B cell (primary cell): ENCODE data around the gene RICTOR. TPM values are rescaled to one million over a fixed set of nuclear protein-coding genes. Genes with fewer than 3 reads are reported as not detected.

Experiments
- ATAC-seq: fragments of 200-7000 bp; cut with Tn5 transposase; one replicate; pipeline ENCODE4 v1.10.0; 2021; ENCODE audit warnings: low read depth, mild to moderate bottlenecking, moderate number of reproducible peaks, moderate library complexity
- CTCF ChIA-PET: fragments of 350-600 bp; sonication (Branson Sonifier 250); formaldehyde crosslinking; loops from one replicate; lab custom pipeline; 2021; ENCODE audit warnings: antibody characterized with exemption, inconsistent platforms; lab: Charles Lee
- POLR2A ChIA-PET: fragments of 350-600 bp; sonication (Branson Sonifier 250); formaldehyde crosslinking; loops from one replicate; lab custom pipeline; 2021; ENCODE audit warnings: antibody characterized with exemption; lab: Charles Lee
- DNase-seq: peaks from one replicate; pipeline ENCODE4 v3.0.0; 2013
- H2AFZ ChIP-seq: 2 replicates; pipeline ENCODE4 v1.6.1; 2012; ENCODE audit warnings: mild to moderate bottlenecking, low read depth, low read length; ENCODE audit not compliant: insufficient read depth, poor library complexity, severe bottlenecking
- H3K27ac ChIP-seq, 2 donors: 1 replicate in 1 of 2; 2 replicates in 1 of 2; pipeline ENCODE4 v1.5.1; 2012 to 2013; ENCODE audit warnings: low read length in 2 of 2, mild to moderate bottlenecking in 2 of 2, moderate library complexity in 1 of 2
- H3K27me3 ChIP-seq, 4 experiments: fragments of 200-600 bp in 1 of 4; sonication (generic) in 1 of 4; replicated peaks in 1 of 4; 1 replicate in 2 of 4; 2 replicates in 2 of 4; pipeline versions ENCODE4 v1.6.1 to v1.7.0; 2013 to 2016; ENCODE audit warnings: low read length in 3 of 4, mild to moderate bottlenecking in 2 of 4, mixed read lengths in 1 of 4, moderate library complexity in 1 of 4; ENCODE audit not compliant: insufficient read depth in 4 of 4, control insufficient read depth in 3 of 4; ENCODE audit errors: control extremely low read depth in 1 of 4
- H3K36me3 ChIP-seq, 2 experiments: replicated peaks in 1 of 2; 1 replicate in 1 of 2; 2 replicates in 1 of 2; pipeline versions ENCODE4 v1.6.1 to v1.7.1; 2013; ENCODE audit warnings: low read length in 1 of 2; ENCODE audit not compliant: insufficient read depth in 2 of 2, control insufficient read depth in 1 of 2; ENCODE audit errors: control extremely low read depth in 1 of 2, extremely low read depth in 1 of 2
- H3K4me1 ChIP-seq, 2 donors: fragments of 200-600 bp in 1 of 2; sonication (generic) in 1 of 2; 1 replicate in 1 of 2; 2 replicates in 1 of 2; pipeline versions ENCODE4 v1.5.1 to v1.6.1; 2013 to 2017; ENCODE audit warnings: low read length in 2 of 2; ENCODE audit not compliant: control insufficient read depth in 2 of 2, insufficient read depth in 2 of 2
- H3K4me2 ChIP-seq: replicated peaks from 2 replicates; pipeline ENCODE3; 2012; ENCODE audit warnings: mild to moderate bottlenecking, low read depth, low read length; ENCODE audit not compliant: poor library complexity, severe bottlenecking
- H3K4me3 ChIP-seq, 5 experiments: fragments of 200-600 bp in 1 of 5; sonication (generic) in 1 of 5; 1 replicate in 3 of 5; 2 replicates in 2 of 5; pipeline versions ENCODE4 v1.5.1 to v1.7.0; 2011 to 2016; ENCODE audit warnings: low read length in 4 of 5, mild to moderate bottlenecking in 4 of 5, low read depth in 2 of 5, control low read depth in 1 of 5, moderate library complexity in 1 of 5; ENCODE audit not compliant: insufficient read depth in 1 of 5; ENCODE audit errors: control extremely low read depth in 1 of 5, extremely low read depth in 1 of 5
- H3K79me2 ChIP-seq: fragments of 200-600 bp; sonication (generic); one replicate; pipeline ENCODE4 v1.6.0; 2016; ENCODE audit warnings: low read length; ENCODE audit not compliant: control insufficient read depth, insufficient read depth
- H3K9ac ChIP-seq: fragments of 200-600 bp; sonication (generic); 2 replicates; pipeline ENCODE4 v1.6.1; 2017; ENCODE audit warnings: mild to moderate bottlenecking, low read length, moderate library complexity
- H3K9me3 ChIP-seq, 3 donors: one replicate each; pipeline versions ENCODE4 v1.6.1 to v1.7.1; 2013; ENCODE audit warnings: low read length in 2 of 3; ENCODE audit not compliant: control insufficient read depth in 2 of 3, insufficient read depth in 1 of 3; ENCODE audit errors: control extremely low read depth in 1 of 3
- H4K20me1 ChIP-seq: 2 replicates; pipeline ENCODE4 v1.6.0; 2012; ENCODE audit warnings: mild to moderate bottlenecking, low read length; ENCODE audit not compliant: insufficient read depth, control insufficient read depth, poor library complexity, severe bottlenecking
- H3K27ac Mint-ChIP-seq: one replicate; pipeline ENCODE4 v1.8.0; 2021; ENCODE audit warnings: mixed read lengths
- H3K27me3 Mint-ChIP-seq: one replicate; pipeline ENCODE4 v1.8.0; 2021; ENCODE audit warnings: mixed read lengths
- H3K4me1 Mint-ChIP-seq: one replicate; pipeline ENCODE4 v1.8.0; 2021; ENCODE audit warnings: mixed read lengths
- H3K4me3 Mint-ChIP-seq: one replicate; pipeline ENCODE4 v1.8.0; 2021; ENCODE audit warnings: mixed read lengths
- H3K9me3 Mint-ChIP-seq: one replicate; pipeline ENCODE4 v1.8.0; 2022; ENCODE audit warnings: mixed read lengths; ENCODE audit not compliant: insufficient read depth
- CTCF ChIP-seq: fragments of 200-600 bp; IDR thresholded peaks from one replicate; pipeline ENCODE4 v1.8.0; 2022; ENCODE audit warnings: antibody characterized with exemption, mild to moderate bottlenecking
- EZH2 ChIP-seq: IDR thresholded peaks from 2 replicates; pipeline ENCODE4 v1.6.1; 2012; ENCODE audit warnings: borderline replicate concordance, low read depth, mild to moderate bottlenecking, moderate library complexity, low read length; ENCODE audit not compliant: insufficient read depth, poor library complexity, severe bottlenecking
- WGBS: methylation state at CpG from one replicate; pipeline ENCODE4 v1.1.5; 2013; ENCODE audit warnings: missing lambda C conversion rate; ENCODE audit not compliant: insufficient coverage; 5-methylcytosine and 5-hydroxymethylcytosine counted together
- intact Hi-C: fragments of 100-400 bp; cut with micrococcal nuclease; formaldehyde crosslinking; loops from one replicate; pipeline ENCODE4 v1.10.0; 2022
- polyA plus RNA-seq: library from polyadenylated mRNA; depleted of rRNA; stranded (reverse); fragments of >200 nt; gene quantifications from 2 replicates; pipeline ENCODE4 v1.2.3, GENCODE V29; 2012
- total RNA-seq, 2 donors: library from RNA; stranded (reverse); fragments of 120-200 nt in 1 of 2; gene quantifications; 1 replicate in 1 of 2; 2 replicates in 1 of 2; pipeline versions ENCODE4 v1.2.3 to v1.2.4, GENCODE V29; 2013 to 2022

RICTOR gene
- total and polyA plus RNA-seq, 2 donors (not counting 1 experiment from before 2014, with no cell fraction given) = 15.4 to 84.3 TPM

DNA sequence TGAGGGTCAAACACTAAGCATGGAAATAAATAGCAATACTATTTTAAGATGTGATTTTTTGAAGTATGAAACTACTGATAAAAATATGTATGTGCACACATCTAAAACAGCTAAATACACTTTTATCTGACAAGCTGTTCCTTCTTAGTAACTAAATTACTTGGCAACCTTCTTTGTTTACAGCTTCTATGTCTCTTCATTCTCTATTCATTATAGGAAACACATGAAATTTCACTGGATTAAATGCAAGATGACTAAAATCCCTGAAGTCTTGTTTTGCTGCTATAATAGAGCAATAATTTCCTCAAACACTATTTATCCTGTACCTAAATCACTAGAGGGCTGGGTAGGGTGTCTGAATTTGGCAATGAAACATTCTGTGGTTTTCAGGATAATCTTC is 11.7 kb downstream of the RICTOR start:
- H3K4me1 ChIP-seq = peaks cover 0 to 18% of the 10 kb centered on the region in 2 donors
- intact Hi-C loops = loop anchor here (5.0 kb wide), 1 partner anchor 40 kb away; no protein-coding TSS in a partner anchor
- CTCF ChIA-PET = no interaction called here

DNA sequence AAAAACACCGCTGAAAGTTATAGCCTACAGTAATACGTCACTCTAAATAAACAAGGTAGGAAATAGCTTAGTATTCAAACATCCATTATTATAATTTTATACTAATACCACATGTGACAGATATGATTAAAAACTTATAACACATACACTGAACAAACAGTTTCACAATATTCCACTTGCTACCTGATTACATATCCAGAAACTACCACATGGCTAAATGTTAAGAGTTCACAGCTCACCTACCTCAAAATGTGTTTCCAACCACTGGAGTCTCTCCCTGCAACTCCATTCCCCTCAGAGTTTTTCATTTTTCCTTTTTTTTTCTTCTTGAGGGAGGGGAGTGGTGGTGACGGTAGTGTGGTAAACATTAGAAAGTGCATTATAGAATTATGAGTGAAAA is 12.1 kb downstream of the RICTOR start:
- CTCF ChIA-PET = no interaction called here
- peaks cover 61% of the 10 kb centered on the region for H3K4me1 Mint-ChIP-seq

More for the DNA sequence above, 11.7 kb downstream of the RICTOR start:
- Histone ChIP-seq H3K4me3 (no peak overlapping the region), H3K36me3 (peaks cover 12 to 28% of the 10 kb centered on the region in 2 experiments), H3K27ac (peak overlapping the region in 1 of 2 donors; percentile 7), H3K9me3 (peaks cover 3 to 12% (median 9%) of the 10 kb centered on the region in 3 donors), H3K9ac (no peak overlapping the region), H4K20me1 (peaks cover 71% of the 10 kb centered on the region), H2AFZ (no peak overlapping the region), H3K4me2 (no peak overlapping the region), H3K27me3 (no peaks in the 10 kb centered on the region), H3K79me2 (peaks cover 97% of the 10 kb centered on the region)
- peaks cover 63% of the 10 kb centered on the region for H3K4me1 Mint-ChIP-seq
- TF ChIP-seq CTCF (no peak), EZH2 (no peak)
- POLR2A ChIA-PET = no interaction called here
- no peak for DNase-seq
- no peaks in the 10 kb centered on the region for H3K27me3 Mint-ChIP-seq
- H3K4me3 Mint-ChIP-seq = no peak overlapping the region
- ATAC-seq = no peak
- peaks cover 10% of the 10 kb centered on the region for H3K9me3 Mint-ChIP-seq
- H3K27ac Mint-ChIP-seq = no peak overlapping the region

More for the DNA sequence above, 12.1 kb downstream of the RICTOR start:
- POLR2A ChIA-PET = no interaction called here
- Histone ChIP-seq H3K36me3 (peaks cover 12 to 28% of the 10 kb centered on the region in 2 experiments), H3K9me3 (peaks cover 3 to 12% (median 9%) of the 10 kb centered on the region in 3 donors), H3K4me1 (peaks cover 0 to 20% of the 10 kb centered on the region in 2 donors), H3K79me2 (peaks cover 97% of the 10 kb centered on the region), H3K27ac (peak overlapping the region in 1 of 2 donors; percentile 7), H3K9ac (no peak overlapping the region), H2AFZ (no peak overlapping the region), H3K4me2 (no peak overlapping the region), H3K27me3 (no peaks in the 10 kb centered on the region), H3K4me3 (no peak overlapping the region), H4K20me1 (peaks cover 71% of the 10 kb centered on the region)
- Mint-ChIP-seq H3K4me3 (no peak overlapping the region), H3K27me3 (no peaks in the 10 kb centered on the region), H3K27ac (no peak overlapping the region), H3K9me3 (peaks cover 8% of the 10 kb centered on the region)
- WGBS = no CpG with 5 or more reads among the region's 3 CpGs
- TF ChIP-seq CTCF = no peak
- TF ChIP-seq EZH2 = no peak
- no peak for DNase-seq
- intact Hi-C loops = loop anchor here (5.0 kb wide), 1 partner anchor 40 kb away; no protein-coding TSS in a partner anchor
- no peak for ATAC-seq
